Neural cell (in vitro differentiated cells): ENCODE data around the gene ALMS1.

ENCODE experiments used
- CTCF ChIP-seq: fragments of 450-650 bp; IDR thresholded peaks from 2 replicates; pipeline ENCODE4 v1.5.1; 2014; ENCODE audit warnings: antibody characterized with exemption, mild to moderate bottlenecking, moderate library complexity; ENCODE audit not compliant: poor library complexity, severe bottlenecking
- EZH2 ChIP-seq: fragments of 200-600, 300-800 bp; shearing (Covaris generic), sonication (generic); IDR thresholded peaks from 2 replicates; pipeline ENCODE4 v1.6.1; 2014; ENCODE audit warnings: antibody characterized with exemption, low read length, borderline replicate concordance, mild to moderate bottlenecking; ENCODE audit not compliant: insufficient read depth, poor library complexity, severe bottlenecking
- POLR2AphosphoS5 ChIP-seq: IDR thresholded peaks from 2 replicates; pipeline ENCODE4 v1.6.1; 2012
- RAD21 ChIP-seq: fragments of 450-650 bp; conservative IDR thresholded peaks from 2 replicates; pipeline ENCODE4 v1.6.1; 2014; ENCODE audit warnings: antibody characterized with exemption, mild to moderate bottlenecking, moderate library complexity
- SMC3 ChIP-seq: fragments of 450-650 bp; conservative IDR thresholded peaks from 2 replicates; pipeline ENCODE4 v1.6.1; 2014; ENCODE audit warnings: antibody characterized with exemption, mild to moderate bottlenecking, moderate library complexity; ENCODE audit not compliant: poor library complexity

GRCh38 chr2:73376681-73377080 lies 9.0 kb upstream of the ALMS1 start:
- TF ChIP-seq CTCF, result no peak
- no peak for TF ChIP-seq RAD21
- no peak for TF ChIP-seq SMC3
- TF ChIP-seq POLR2AphosphoS5, result no peak
- TF ChIP-seq EZH2, result no peak
